ENCODE measurements around the gene FBP1.
"Not testable (repeated sequence)": the region's sequence is repeated elsewhere in the genome, so short reads cannot be mapped to it uniquely, and the experiment has no call there.

Gene FBP1

GRCh38 chr9:94612071-94612470 is 27.2 kb downstream of the FBP1 start:
- no peak for DNase-seq

- DNase-seq, result no peak
Measured at GRCh38 chr9:94611638-94612068, 27.7 kb downstream of the FBP1 start.

- DNase-seq, result no peak
Measured at GRCh38 chr9:94610181-94610606, 29.1 kb downstream of the FBP1 start.

- DNase-seq, result no peak
Measured at GRCh38 chr9:94607423-94607691, 32.0 kb downstream of the FBP1 start.

- DNase-seq, result no peak
Measured at GRCh38 chr9:94606646-94607422, 32.5 kb downstream of the FBP1 start.

GRCh38 chr9:94603259-94604160 is 35.8 kb downstream of the FBP1 start:
- no peak for DNase-seq

GRCh38 chr9:94602666-94603065 is 36.7 kb downstream of the FBP1 start:
- DNase-seq, result no peak

- no peak for DNase-seq
Measured at GRCh38 chr9:94600715-94601114, 38.6 kb downstream of the FBP1 start.

GRCh38 chr9:94600258-94600657 is 39.1 kb downstream of the FBP1 start:
- DNase-seq, result no peak

GRCh38 chr9:94599102-94599501 is 40.2 kb downstream of the FBP1 start:
- DNase-seq, result no peak

- DNase-seq, result no peak
Measured at GRCh38 chr9:94593459-94594345, 45.6 kb downstream of the FBP1 start, which contains the start of gene FBP2. TSS of gene FBP2 (minus strand) at chr9:94593824. CDS start at chr9:94593726, 98 bp downstream.

GRCh38 chr9:94592683-94593082 is 46.6 kb downstream of the FBP1 start:
- not testable (repeated sequence) for DNase-seq

GRCh38 chr9:94591876-94592275 is 47.4 kb downstream of the FBP1 start:
- no peak for DNase-seq

GRCh38 chr9:94591046-94591545 is 48.2 kb downstream of the FBP1 start:
- not testable (repeated sequence) for DNase-seq

- DNase-seq, result no peak
Measured at GRCh38 chr9:94588681-94589080, 50.6 kb downstream of the FBP1 start.

GRCh38 chr9:94586814-94587213 is 52.5 kb downstream of the FBP1 start:
- no peak for DNase-seq

- no peak for DNase-seq
Measured at GRCh38 chr9:94586316-94586715, 53.0 kb downstream of the FBP1 start.

- no peak for DNase-seq
Measured at GRCh38 chr9:94584555-94584954, 54.8 kb downstream of the FBP1 start.

- DNase-seq, result no peak
Measured at GRCh38 chr9:94581728-94582127, 57.6 kb downstream of the FBP1 start.

GRCh38 chr9:94577571-94577970 is 61.7 kb downstream of the FBP1 start:
- DNase-seq, result no peak

- DNase-seq, result no peak
Measured at GRCh38 chr9:94577036-94577435, 62.3 kb downstream of the FBP1 start.

GRCh38 chr9:94576131-94576530 is 63.2 kb downstream of the FBP1 start:
- no peak for DNase-seq

All from cortex of kidney (tissue), 1 donor.